HG03354 (cell line): ENCODE results near the gene RABGAP1L.

Experiments
- ATAC-seq: cut with Tn5 transposase; IDR thresholded peaks from one replicate; pipeline ENCODE4 v1.9.1; 2021; ENCODE audit warnings: mild to moderate bottlenecking; ENCODE audit not compliant: unreplicated experiment, poor library complexity, severe bottlenecking

RABGAP1L gene

GRCh38 chr1:174719194-174719593, 559.9 kb downstream of the RABGAP1L start:
- no peak for ATAC-seq

GRCh38 chr1:174720618-174721017, 561.3 kb downstream of the RABGAP1L start:
- no peak for ATAC-seq

- ATAC-seq = no peak
Observed at GRCh38 chr1:174721246-174721645, 561.9 kb downstream of the RABGAP1L start.

GRCh38 chr1:174723816-174724215, 564.5 kb downstream of the RABGAP1L start:
- no peak for ATAC-seq

- no peak for ATAC-seq
Observed at GRCh38 chr1:174724219-174724618, 564.9 kb downstream of the RABGAP1L start.

- no peak for ATAC-seq
Observed at GRCh38 chr1:174726167-174726879, 567.0 kb downstream of the RABGAP1L start.

- ATAC-seq = no peak
Observed at GRCh38 chr1:174726880-174727585, 567.7 kb downstream of the RABGAP1L start.

- no peak for ATAC-seq
Observed at GRCh38 chr1:174734270-174734669, 575.0 kb downstream of the RABGAP1L start.

- no peak for ATAC-seq
Observed at GRCh38 chr1:174736831-174737230, 577.5 kb downstream of the RABGAP1L start.

GRCh38 chr1:174740249-174740968, 581.1 kb downstream of the RABGAP1L start:
- ATAC-seq = no peak

GRCh38 chr1:174742805-174743653, 583.7 kb downstream of the RABGAP1L start:
- ATAC-seq = no peak

GRCh38 chr1:174743654-174744561, 584.6 kb downstream of the RABGAP1L start:
- no peak for ATAC-seq

GRCh38 chr1:174744886-174745285, 585.6 kb downstream of the RABGAP1L start:
- no peak for ATAC-seq

GRCh38 chr1:174746024-174746808, 586.9 kb downstream of the RABGAP1L start:
- no peak for ATAC-seq

GRCh38 chr1:174747613-174748012, 588.3 kb downstream of the RABGAP1L start:
- no peak for ATAC-seq

- no peak for ATAC-seq
Observed at GRCh38 chr1:174748586-174748985, 589.3 kb downstream of the RABGAP1L start.

- ATAC-seq = no peak
Observed at GRCh38 chr1:174753131-174753530, 593.8 kb downstream of the RABGAP1L start.

- no peak for ATAC-seq
Observed at GRCh38 chr1:174761335-174761734, 602.0 kb downstream of the RABGAP1L start.
